SK-N-SH treated with all-trans-retinoic acid at 6 μM for 48 hours (cell line): Measurements from ENCODE around the gene BRINP3.
A peak's percentile ranks its signal among the peaks of the same experiment; 100 is the strongest.

ENCODE experiments used
- ATAC-seq: fragments of 200-7000 bp; cut with Tn5 transposase; 3 replicates; pipeline ENCODE4 v1.9.1; 2020; ENCODE audit warnings: mild to moderate bottlenecking, moderate library complexity
- ARNTL ChIP-seq: fragments of 450-650 bp; formaldehyde crosslinking; IDR thresholded peaks from 2 replicates; pipeline ENCODE4 v1.5.0; 2020; ENCODE audit warnings: low read depth, mild to moderate bottlenecking, moderate library complexity, borderline replicate concordance
- BACH2 ChIP-seq: fragments of 250-450 bp; sonication (Bioruptor Pico); IDR thresholded peaks from 2 replicates; pipeline ENCODE4 v1.9.0; 2021; ENCODE audit warnings: mild to moderate bottlenecking, borderline replicate concordance
- CREB5 ChIP-seq: fragments of 250-450 bp; sonication (Bioruptor Pico); IDR thresholded peaks from 2 replicates; pipeline ENCODE4 v1.5.1; 2020; ENCODE audit warnings: low read depth, mild to moderate bottlenecking, moderate library complexity
- CSDC2 ChIP-seq: fragments of 250-450 bp; sonication (Bioruptor Pico); IDR thresholded peaks from 2 replicates; pipeline ENCODE4 v1.5.0; 2020; ENCODE audit warnings: mild to moderate bottlenecking, moderate library complexity
- CSRNP3 ChIP-seq: fragments of 250-450 bp; sonication (Bioruptor Pico); IDR thresholded peaks from 2 replicates; pipeline ENCODE4 v1.5.1; 2021; ENCODE audit warnings: mild to moderate bottlenecking, moderate library complexity
- ESRRG ChIP-seq: fragments of 250-450 bp; sonication (Bioruptor Pico); IDR thresholded peaks from 2 replicates; pipeline ENCODE4 v1.6.1; 2021; ENCODE audit warnings: mild to moderate bottlenecking
- GLIS3 ChIP-seq: fragments of 250-450 bp; sonication (Bioruptor Pico); IDR thresholded peaks from 2 replicates; pipeline ENCODE4 v1.5.0; 2020; ENCODE audit warnings: mild to moderate bottlenecking, moderate library complexity
- OSR1 ChIP-seq: fragments of 250-450 bp; sonication (Bioruptor Pico); IDR thresholded peaks from 2 replicates; pipeline ENCODE4 v1.8.0; 2022; ENCODE audit warnings: moderate library complexity, mild to moderate bottlenecking, inconsistent platforms
- POU6F1 ChIP-seq: fragments of 250-450 bp; sonication (Bioruptor Pico); IDR thresholded peaks from 2 replicates; pipeline ENCODE4 v1.8.0; 2021; ENCODE audit warnings: low read depth, mild to moderate bottlenecking, moderate library complexity, borderline replicate concordance
- RARB ChIP-seq: fragments of 250-450 bp; sonication (Bioruptor Pico); IDR thresholded peaks from 2 replicates; pipeline ENCODE4 v1.8.0; 2021; ENCODE audit warnings: mild to moderate bottlenecking, moderate library complexity
- SNAI2 ChIP-seq: fragments of 250-450 bp; sonication (Bioruptor Pico); IDR thresholded peaks from 2 replicates; pipeline ENCODE4 v1.5.0; 2020; ENCODE audit warnings: mild to moderate bottlenecking, moderate library complexity
- TCF4 ChIP-seq: fragments of 250-450 bp; sonication (Bioruptor Pico); IDR thresholded peaks from 2 replicates; pipeline ENCODE4 v1.8.0; 2021; ENCODE audit warnings: mild to moderate bottlenecking, moderate library complexity, borderline replicate concordance
- TOX ChIP-seq: fragments of 250-450 bp; sonication (Bioruptor Pico); IDR thresholded peaks from 2 replicates; pipeline ENCODE4 v1.8.0; 2021; ENCODE audit warnings: mild to moderate bottlenecking, moderate library complexity, borderline replicate concordance
- TSHZ2 ChIP-seq: fragments of 250-450 bp; sonication (Bioruptor Pico); IDR thresholded peaks from 2 replicates; pipeline ENCODE4 v1.5.0; 2020; ENCODE audit warnings: mild to moderate bottlenecking, moderate library complexity
- ZC3H10 ChIP-seq: fragments of 250-450 bp; sonication (Bioruptor Pico); IDR thresholded peaks from 2 replicates; pipeline ENCODE4 v1.5.1; 2021; ENCODE audit warnings: mild to moderate bottlenecking, moderate library complexity
- ZFP3 ChIP-seq: fragments of 250-450 bp; sonication (Bioruptor Pico); IDR thresholded peaks from 2 replicates; pipeline ENCODE4 v1.5.0; 2020; ENCODE audit warnings: mild to moderate bottlenecking, moderate library complexity
- ZFP30 ChIP-seq: fragments of 450-650 bp; formaldehyde crosslinking; IDR thresholded peaks from 2 replicates; pipeline ENCODE4 v1.5.0; 2022; ENCODE audit warnings: mild to moderate bottlenecking, moderate library complexity
- ZNF565 ChIP-seq: fragments of 450-650 bp; formaldehyde crosslinking; conservative IDR thresholded peaks from 2 replicates; pipeline ENCODE4 v1.5.0; 2020; ENCODE audit warnings: low read depth, mild to moderate bottlenecking, moderate library complexity
- ZNF70 ChIP-seq: fragments of 450-650 bp; formaldehyde crosslinking; IDR thresholded peaks from 2 replicates; pipeline ENCODE4 v1.5.0; 2020; ENCODE audit warnings: mild to moderate bottlenecking, moderate library complexity
- ZNF8 ChIP-seq: fragments of 450-650 bp; formaldehyde crosslinking; IDR thresholded peaks from 2 replicates; pipeline ENCODE4 v1.5.0; 2020; ENCODE audit warnings: mild to moderate bottlenecking, moderate library complexity

Gene BRINP3

GRCh38 chr1:190436615-190437014 lies 41.0 kb downstream of the BRINP3 start:
- peak; percentile 75 for ATAC-seq
- TF ChIP-seq ARNTL (CRISPR knock-in tag) (no peak), TCF4 (CRISPR knock-in tag) (no peak; the same call in 1 of the 2 replicates), OSR1 (no peak), ZNF565 (no peak), GLIS3 (CRISPR knock-in tag) (no peak), ESRRG (no peak), ZFP3 (CRISPR knock-in tag) (no peak), CREB5 (CRISPR knock-in tag) (no peak), TSHZ2 (CRISPR knock-in tag) (no peak)
- TF ChIP-seq, all 23 proteins: peak for 0

- no peak; the same call in 2 of the 3 replicates for ATAC-seq
- TF ChIP-seq TOX (peak; percentile 89; the same call in 1 of the 2 replicates), ZC3H10 (CRISPR knock-in tag) (peak; percentile 62; the same call in 1 of the 2 replicates), GLIS3 (CRISPR knock-in tag) (no peak)
These were observed 47.7 kb downstream of the BRINP3 start for GRCh38 chr1:190429932-190430331.

GRCh38 chr1:190429141-190429540 lies 48.5 kb downstream of the BRINP3 start:
- no peak for TF ChIP-seq CSRNP3
- no peak for TF ChIP-seq ZC3H10 (CRISPR knock-in tag)
- TF ChIP-seq TCF4 (CRISPR knock-in tag) = no peak
- no peak for TF ChIP-seq BACH2 (CRISPR knock-in tag)
- TF ChIP-seq ZNF70 (CRISPR knock-in tag) = no peak
- TF ChIP-seq CSDC2 (CRISPR knock-in tag) = no peak
- ATAC-seq = no peak

- peak; percentile 51; the same call in 2 of the 3 replicates for ATAC-seq
These were observed 61.4 kb downstream of the BRINP3 start for GRCh38 chr1:190416239-190416638.

More at GRCh38 chr1:190416239-190416638, 61.4 kb downstream of the BRINP3 start:
- no peak for TF ChIP-seq CSDC2 (CRISPR knock-in tag)
- no peak for TF ChIP-seq CREB5 (CRISPR knock-in tag)
- no peak for TF ChIP-seq ZNF8 (CRISPR knock-in tag)
- no peak for TF ChIP-seq SNAI2
- no peak for TF ChIP-seq ZNF565
- TF ChIP-seq ZFP3 (CRISPR knock-in tag) = no peak
- TF ChIP-seq RARB (CRISPR knock-in tag) = no peak
- TF ChIP-seq TCF4 (CRISPR knock-in tag) = no peak
- TF ChIP-seq OSR1 = no peak
- TF ChIP-seq CSRNP3 = no peak
- TF ChIP-seq ZFP30 = no peak
- TF ChIP-seq TSHZ2 (CRISPR knock-in tag) = no peak
- no peak for TF ChIP-seq POU6F1 (CRISPR knock-in tag)
